Esophagus squamous epithelium (tissue), 5 donors: ENCODE results near the gene LAMA5. TPM values are rescaled to one million over a fixed set of nuclear protein-coding genes. Genes with fewer than 3 reads are reported as not detected.

Experiments used
- DNase-seq: peaks from one replicate; lab custom pipeline; 2025; lab: John Stamatoyannopoulos, UW
- H3K27ac ChIP-seq, 4 donors: fragments of 200-600 bp; sonication (generic); one replicate each; pipeline ENCODE4 v1.5.1; 2016 to 2019; ENCODE audit warnings: mild to moderate bottlenecking in 1 of 4
- H3K27me3 ChIP-seq, 4 donors: fragments of 200-600 bp; sonication (generic); 1 replicate in 3 of 4; 2 replicates in 1 of 4; pipeline versions ENCODE4 v1.5.1 to v1.6.0; 2017 to 2021; ENCODE audit warnings: antibody characterized with exemption in 1 of 4
- H3K36me3 ChIP-seq, 3 donors: fragments of 200-600 bp; sonication (generic); one replicate each; pipeline ENCODE4 v1.5.1; 2016 to 2019
- H3K4me1 ChIP-seq, 3 donors: fragments of 200-600 bp; sonication (generic); one replicate each; pipeline ENCODE4 v1.5.1; 2017 to 2019
- H3K4me3 ChIP-seq, 4 donors: fragments of 200-600 bp; sonication (generic); 1 replicate in 3 of 4; 2 replicates in 1 of 4; pipeline ENCODE4 v1.5.1; 2016 to 2019; ENCODE audit warnings: mild to moderate bottlenecking in 2 of 4, moderate library complexity in 1 of 4
- H3K9me3 ChIP-seq, 3 donors: fragments of 200-600 bp; sonication (generic); one replicate each; pipeline ENCODE4 v1.5.1; 2016 to 2019
- POLR2A ChIP-seq, 4 donors: fragments of 450-650 bp; IDR thresholded peaks; one replicate each; pipeline ENCODE4 v1.6.1; 2017; ENCODE audit warnings: antibody characterized with exemption in 4 of 4, mild to moderate bottlenecking in 4 of 4, moderate library complexity in 3 of 4
- WGBS, 2 donors: methylation state at CpG; one replicate each; pipeline ENCODE4 v1.1.5; 2018; 5-methylcytosine and 5-hydroxymethylcytosine counted together
- intact Hi-C: fragments of 100-400 bp; cut with DNase I; formaldehyde crosslinking; loops from one replicate; pipeline ENCODE4 v1.15.0; 2022
- total RNA-seq, 4 donors: library from RNA; depleted of rRNA; stranded (reverse); fragments of >200 nt; gene quantifications; one replicate each; pipeline ENCODE4 v1.1.0, GENCODE V29; 2016
- TF ChIP-seq, protein P1 (sequence below), 6 experiments: fragments of 450-650 bp in 4 of 6; fragments of 200-600 bp in 2 of 6; sonication (generic) in 2 of 6; IDR thresholded peaks; one replicate each; pipeline ENCODE4 v1.5.1; 2016 to 2019; ENCODE audit warnings: antibody characterized with exemption in 6 of 6, mild to moderate bottlenecking in 4 of 6, moderate library complexity in 4 of 6
- donor health status: DM: yes; HTN: yes; CAD: no.

The LAMA5 gene
- total RNA-seq, 4 donors from 2014 or later = 60.4 to 127 (median 98.9) TPM

DNA sequence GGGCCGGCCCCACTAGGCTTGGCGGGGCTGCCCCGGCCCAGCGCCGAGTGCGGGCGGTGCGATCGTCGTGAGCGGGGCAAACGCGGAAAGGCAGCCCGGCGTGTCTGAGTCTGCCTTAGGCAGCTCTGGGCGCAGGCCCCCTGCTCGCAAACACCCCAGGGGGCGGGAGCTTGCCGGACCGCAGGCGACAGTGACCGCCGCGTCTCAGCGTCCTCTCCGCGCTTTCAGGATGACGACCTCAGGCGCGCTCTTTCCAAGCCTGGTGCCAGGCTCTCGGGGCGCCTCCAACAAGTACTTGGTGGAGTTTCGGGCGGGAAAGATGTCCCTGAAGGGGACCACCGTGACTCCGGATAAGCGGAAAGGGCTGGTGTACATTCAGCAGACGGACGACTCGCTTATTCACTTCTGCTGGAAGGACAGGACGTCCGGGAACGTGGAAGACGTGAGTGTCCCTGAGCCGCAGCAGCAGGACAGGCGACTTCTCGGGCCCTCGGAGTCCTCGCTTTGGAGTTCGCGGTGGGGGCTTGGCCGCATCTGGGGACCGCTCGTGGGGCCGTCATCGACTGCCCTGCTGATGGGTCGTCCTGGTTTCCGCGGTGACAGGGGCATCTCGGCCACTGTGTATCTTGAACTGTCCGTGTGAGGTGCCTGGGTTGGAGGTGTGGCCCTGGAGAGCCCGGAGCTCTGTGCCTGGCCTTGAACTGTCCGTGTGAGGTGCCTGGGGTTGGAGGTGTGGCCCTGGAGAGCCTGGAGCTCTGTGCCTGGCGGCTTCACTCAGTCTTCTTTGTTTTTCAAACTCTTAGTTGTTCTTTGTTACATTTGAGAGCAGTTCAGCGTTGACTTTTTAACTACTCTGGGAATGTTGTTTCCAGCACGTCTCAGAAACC, 63.5 kb downstream of the LAMA5 start:
- Histone ChIP-seq H3K4me1 (peaks cover 31 to 66% (median 46%) of the 10 kb centered on the region in 3 donors), H3K9me3 (no peaks in the 10 kb centered on the region), H3K36me3 (peaks cover 26 to 48% (median 28%) of the 10 kb centered on the region in 3 donors), H3K27me3 (no peaks in the 10 kb centered on the region), H3K4me3 (peak overlapping the region; percentile 83 to 100 (median 92)), H3K27ac (peak overlapping the region; percentile 87 to 99 (median 98))
- 3 to 7% methylated on average over 15 of the region's 66 CpGs for WGBS, 2 donors
- TF ChIP-seq, protein P1, sequence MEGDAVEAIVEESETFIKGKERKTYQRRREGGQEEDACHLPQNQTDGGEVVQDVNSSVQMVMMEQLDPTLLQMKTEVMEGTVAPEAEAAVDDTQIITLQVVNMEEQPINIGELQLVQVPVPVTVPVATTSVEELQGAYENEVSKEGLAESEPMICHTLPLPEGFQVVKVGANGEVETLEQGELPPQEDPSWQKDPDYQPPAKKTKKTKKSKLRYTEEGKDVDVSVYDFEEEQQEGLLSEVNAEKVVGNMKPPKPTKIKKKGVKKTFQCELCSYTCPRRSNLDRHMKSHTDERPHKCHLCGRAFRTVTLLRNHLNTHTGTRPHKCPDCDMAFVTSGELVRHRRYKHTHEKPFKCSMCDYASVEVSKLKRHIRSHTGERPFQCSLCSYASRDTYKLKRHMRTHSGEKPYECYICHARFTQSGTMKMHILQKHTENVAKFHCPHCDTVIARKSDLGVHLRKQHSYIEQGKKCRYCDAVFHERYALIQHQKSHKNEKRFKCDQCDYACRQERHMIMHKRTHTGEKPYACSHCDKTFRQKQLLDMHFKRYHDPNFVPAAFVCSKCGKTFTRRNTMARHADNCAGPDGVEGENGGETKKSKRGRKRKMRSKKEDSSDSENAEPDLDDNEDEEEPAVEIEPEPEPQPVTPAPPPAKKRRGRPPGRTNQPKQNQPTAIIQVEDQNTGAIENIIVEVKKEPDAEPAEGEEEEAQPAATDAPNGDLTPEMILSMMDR (IDR thresholded peaks at IDR 0.05) = no peak
- no peak for TF ChIP-seq POLR2A (IDR thresholded peaks at IDR 0.05)
- intact Hi-C loops = loop anchor here (5.0 kb wide), 1 partner anchor 79 kb away; no protein-coding TSS in a partner anchor
- no peak for DNase-seq

DNA sequence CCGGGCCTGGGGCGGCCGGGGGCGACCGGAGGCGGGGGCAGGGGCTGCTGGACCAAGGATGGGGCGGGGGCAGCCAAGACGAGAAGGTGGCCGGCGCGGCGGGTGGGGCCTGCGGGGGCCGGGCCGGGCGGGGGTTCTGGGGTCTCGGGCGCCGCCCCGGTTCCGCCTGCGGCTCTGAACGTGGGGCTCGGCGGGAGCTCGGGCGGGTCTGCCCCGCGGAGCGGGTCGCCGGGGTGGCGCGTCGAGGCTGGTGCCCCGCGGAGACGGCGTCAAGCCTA, 64.1 kb downstream of the LAMA5 start:
- Histone ChIP-seq H3K36me3 (peaks cover 21 to 48% (median 22%) of the 10 kb centered on the region in 3 donors), H3K9me3 (no peaks in the 10 kb centered on the region), H3K4me3 (peak overlapping the region; percentile 83 to 100 (median 92)), H3K27me3 (no peaks in the 10 kb centered on the region), H3K4me1 (peaks cover 31 to 60% (median 43%) of the 10 kb centered on the region in 3 donors), H3K27ac (peak overlapping the region; percentile 87 to 99 (median 98))
- intact Hi-C loops = loop anchor here (5.0 kb wide), 1 partner anchor 79 kb away; no protein-coding TSS in a partner anchor
- WGBS, 2 donors = no CpG with 5 or more reads among the region's 39 CpGs
- TF ChIP-seq, protein P1 (IDR thresholded peaks at IDR 0.05) = no peak
- no peak for TF ChIP-seq POLR2A (IDR thresholded peaks at IDR 0.05)
- DNase-seq = no peak

- H3K4me1 ChIP-seq = peaks cover 31 to 56% (median 38%) of the 10 kb centered on the region in 3 donors
Observed at GRCh38 chr20:62302341-62303061, 64.6 kb downstream of the LAMA5 start, which contains the start of gene ADRM1. ADRM1 (plus strand) TSS chr20:62302997; CDS start chr20:62303569, 572 bp downstream.

GRCh38 chr20:62301773-62302340, 65.3 kb downstream of the LAMA5 start:
- no peaks in the 10 kb centered on the region for H3K27me3 ChIP-seq
- peak overlapping the region; percentile 98 to 100 (median 99) for H3K27ac ChIP-seq
- peak; percentile 65 for DNase-seq
- TF ChIP-seq, protein P1 (IDR thresholded peaks at IDR 0.05) = peak; percentile 65 to 96 (median 88)
- TF ChIP-seq POLR2A (IDR thresholded peaks at IDR 0.05) = peak in 2 of 4 donors; percentile 30 to 37
- H3K4me3 ChIP-seq = peak overlapping the region; percentile 83 to 100 (median 92)
- peaks cover 14 to 48% (median 15%) of the 10 kb centered on the region in 3 donors for H3K36me3 ChIP-seq
- 2 to 5% methylated on average over 11 to 20 of the region's 24 CpGs for whole genome bisulfite sequencing, 2 donors
- peaks cover 31 to 56% (median 32%) of the 10 kb centered on the region in 3 donors for H3K4me1 ChIP-seq
- H3K9me3 ChIP-seq = no peaks in the 10 kb centered on the region
- intact Hi-C loops = loop anchor here (5.0 kb wide), 1 partner anchor 80 kb away; no protein-coding TSS in a partner anchor

More at GRCh38 chr20:62302341-62303061, 64.6 kb downstream of the LAMA5 start, which contains the start of gene ADRM1:
- intact Hi-C loops = loop anchor here (5.0 kb wide), 1 partner anchor 80 kb away; no protein-coding TSS in a partner anchor
- 0% methylated on average over 2 of the region's 81 CpGs; no CpG with 5 or more reads in 1 of the 2 donors for WGBS, 2 donors
- peak within 1 kb of the TSS; percentile 98 to 100 (median 99) for H3K27ac ChIP-seq
- H3K27me3 ChIP-seq = no peaks in the 10 kb centered on the region
- peaks cover 17 to 48% (median 21%) of the 10 kb centered on the region in 3 donors for H3K36me3 ChIP-seq
- peak within 1 kb of the TSS; percentile 83 to 100 (median 92) for H3K4me3 ChIP-seq
- no peaks in the 10 kb centered on the region for H3K9me3 ChIP-seq
- peak in 3 of 4 donors; percentile 24 to 82 (median 63) for TF ChIP-seq POLR2A (IDR thresholded peaks at IDR 0.05)
- TF ChIP-seq, protein P1 (IDR thresholded peaks at IDR 0.05) = peak; percentile 90 to 99 (median 98)
- DNase-seq = peak; percentile 70
